DMS79 (cell line): ENCODE measurements around the gene EPB41.
"Not testable (repeated sequence)": the region's sequence is repeated elsewhere in the genome, so short reads cannot be mapped to it uniquely, and the experiment has no call there.

Experiments used
- DNase-seq: peaks from one replicate; lab custom pipeline; 2025; lab: John Stamatoyannopoulos, UW

EPB41 gene

DNA sequence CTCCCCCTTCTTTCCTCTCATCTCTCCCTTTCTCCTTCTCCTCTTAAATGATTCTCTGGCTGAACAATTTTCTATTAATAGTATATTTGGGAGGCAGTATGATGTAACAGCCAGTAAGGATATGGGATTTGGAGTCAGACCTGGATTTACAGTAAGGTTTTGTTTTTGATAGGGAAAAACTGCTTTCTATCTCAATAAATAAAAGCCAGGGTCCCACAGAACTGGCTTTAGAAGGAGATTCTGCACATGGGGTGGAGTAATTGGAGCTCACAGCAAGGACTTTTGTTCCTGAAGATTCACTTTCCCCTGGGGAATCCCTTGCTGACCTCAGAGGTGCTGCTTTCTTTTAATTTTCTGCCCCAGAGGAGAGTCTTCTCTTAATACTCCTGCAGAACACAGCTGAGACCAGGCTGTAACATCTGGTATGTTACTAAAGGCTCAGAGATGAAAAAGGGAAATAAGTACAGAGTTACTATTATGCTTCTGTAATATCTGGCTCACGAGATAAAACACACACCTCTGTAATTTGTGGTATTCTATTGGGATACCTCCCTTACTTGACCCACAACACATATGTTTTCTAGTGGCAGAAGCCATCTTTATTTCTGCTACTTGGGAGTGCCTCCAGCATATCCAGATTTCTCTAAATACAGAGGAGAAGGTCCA, 13.4 kb downstream of the EPB41 start:
- DNase-seq = no peak

DNA sequence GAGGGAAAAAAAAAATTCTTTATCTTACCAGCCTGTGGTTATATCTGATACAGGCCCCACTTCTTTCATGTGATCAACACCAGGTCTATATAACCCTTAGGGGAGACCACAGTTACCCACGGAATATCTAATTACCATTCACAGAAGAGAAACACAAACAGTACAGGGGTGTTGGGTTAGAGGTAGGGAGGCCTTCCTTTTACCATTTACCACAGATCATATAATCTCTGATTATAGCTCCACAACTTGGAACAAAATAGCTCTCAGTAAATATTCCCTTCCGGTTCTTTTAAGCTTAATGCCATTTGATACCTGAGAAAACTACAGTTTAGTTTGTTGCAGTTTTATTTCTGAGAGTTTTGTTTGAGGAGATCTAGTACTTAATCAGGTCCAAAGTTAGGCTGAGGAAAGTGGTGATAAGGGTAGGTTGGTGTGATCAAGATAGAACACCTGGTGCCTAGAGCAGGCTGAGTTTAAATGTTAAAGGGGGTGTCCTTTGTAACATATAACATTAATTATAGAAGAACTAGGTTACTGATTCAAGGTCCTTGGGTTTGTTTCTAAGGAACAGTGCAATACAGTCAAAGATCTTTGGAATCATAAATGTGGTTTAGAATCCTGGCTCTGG, 14.1 kb downstream of the EPB41 start:
- DNase-seq = no peak

DNA sequence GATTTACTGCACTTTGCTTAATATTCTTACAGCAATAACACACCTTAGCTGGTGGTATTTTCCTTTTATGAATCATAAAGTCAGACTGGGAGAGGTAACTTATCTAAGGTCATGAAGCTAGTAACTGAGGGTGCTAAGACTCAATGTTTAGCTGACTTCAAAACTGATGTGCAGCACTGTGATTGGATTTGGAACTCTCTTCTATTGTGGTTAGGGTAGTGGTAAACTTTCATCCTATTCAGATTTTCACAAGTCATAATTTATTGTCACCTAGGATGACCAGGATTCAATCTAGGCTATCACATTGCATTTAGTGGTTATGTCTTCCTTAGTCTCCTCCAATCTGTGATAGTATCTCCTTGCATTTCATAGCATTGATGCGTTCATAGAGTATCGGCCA, 18.9 kb downstream of the EPB41 start:
- no peak for DNase-seq

DNA sequence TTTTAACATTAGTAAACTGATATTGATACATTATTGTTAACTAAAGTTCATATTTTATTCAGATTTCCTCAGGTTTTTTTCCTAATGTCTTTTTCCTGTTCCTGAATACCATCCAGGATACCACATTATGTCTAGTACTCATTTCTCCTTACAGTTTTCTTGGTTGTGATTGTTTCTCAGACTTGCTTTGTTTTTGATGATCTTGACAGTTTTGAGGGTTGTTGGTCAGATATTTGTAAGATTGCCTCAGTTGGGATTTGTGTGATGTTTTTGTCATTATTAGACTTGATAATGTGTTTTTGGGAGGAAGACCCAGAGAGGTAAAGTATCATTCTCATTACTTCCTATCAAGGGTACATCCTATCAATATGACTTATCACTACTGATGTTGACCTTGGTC, 19.5 kb downstream of the EPB41 start:
- no peak for DNase-seq

DNA sequence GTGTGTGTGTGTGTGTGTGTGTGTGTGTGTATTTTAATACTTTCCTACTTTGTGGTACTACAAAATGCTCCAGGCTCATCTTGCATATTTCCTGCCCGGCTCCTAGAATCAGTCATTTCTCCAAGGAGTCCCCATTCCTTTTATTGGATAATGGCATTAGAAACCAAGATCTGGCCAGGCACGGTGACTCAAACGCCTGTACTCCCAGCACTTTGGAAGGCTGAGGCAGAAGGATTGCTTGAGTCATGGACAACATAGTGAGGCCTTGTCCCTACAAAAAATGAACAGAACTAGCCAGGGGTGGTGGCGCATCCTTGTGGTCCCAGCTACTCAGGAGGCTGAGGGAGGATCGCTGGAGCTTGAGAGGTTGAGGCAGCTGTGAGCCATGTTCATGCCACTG, 20.3 kb downstream of the EPB41 start:
- no peak for DNase-seq

DNA sequence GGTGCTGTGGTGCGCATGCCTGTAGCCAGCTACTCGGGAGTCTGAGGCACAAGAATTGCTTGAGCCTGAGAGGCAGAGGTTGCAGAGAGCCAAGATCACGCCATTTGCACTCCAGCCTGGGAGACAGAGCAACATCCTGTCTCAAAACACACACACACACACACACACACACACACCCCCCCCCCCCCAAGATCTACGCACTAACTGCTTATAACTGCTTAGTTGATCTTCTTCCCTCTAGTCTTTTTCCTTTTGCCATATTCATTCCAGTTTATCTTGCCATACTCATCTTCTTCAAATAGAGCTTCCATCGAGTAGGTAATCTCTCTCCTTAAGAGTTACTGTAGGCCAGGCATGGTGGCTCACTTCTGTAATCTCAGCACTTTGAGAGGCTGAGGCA, 20.9 kb downstream of the EPB41 start:
- DNase-seq = no peak

DNA sequence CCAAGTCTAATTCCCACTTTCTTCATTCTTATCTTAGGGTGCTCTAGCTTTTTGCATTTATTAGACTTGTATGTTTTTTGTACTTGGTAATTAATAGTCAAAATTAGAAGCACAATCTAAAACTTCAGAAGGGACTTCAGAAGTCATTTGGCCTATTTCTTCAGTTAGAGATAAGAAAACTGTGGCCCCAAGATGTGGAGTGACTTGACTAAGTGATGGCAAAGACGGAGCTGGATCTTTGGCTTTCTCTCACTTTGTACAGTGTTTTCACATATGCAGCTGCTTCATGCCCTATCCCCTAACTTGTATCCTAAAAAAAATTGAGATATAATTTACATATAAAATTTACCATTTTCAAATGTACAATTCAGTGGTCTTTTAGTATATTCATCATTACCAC, 21.7 kb downstream of the EPB41 start:
- no peak for DNase-seq

DNA sequence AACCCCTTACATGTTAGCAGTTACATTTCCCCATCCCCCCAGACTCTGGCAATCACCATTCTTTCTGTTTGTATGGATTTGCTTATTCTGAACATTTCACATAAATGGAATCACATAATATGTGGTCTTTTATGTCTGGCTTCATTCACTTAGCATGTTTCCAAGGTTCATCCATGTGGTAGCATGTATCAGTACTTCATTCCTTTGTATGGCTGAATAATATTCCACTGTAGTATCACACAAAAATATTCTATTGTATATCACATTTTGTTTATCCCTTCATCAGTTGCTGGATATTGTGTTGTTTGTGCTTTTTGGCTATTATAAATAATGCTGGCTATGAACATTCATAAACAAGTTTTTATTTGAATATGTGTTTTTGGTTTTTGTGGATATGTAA, 22.2 kb downstream of the EPB41 start:
- no peak for DNase-seq

DNA sequence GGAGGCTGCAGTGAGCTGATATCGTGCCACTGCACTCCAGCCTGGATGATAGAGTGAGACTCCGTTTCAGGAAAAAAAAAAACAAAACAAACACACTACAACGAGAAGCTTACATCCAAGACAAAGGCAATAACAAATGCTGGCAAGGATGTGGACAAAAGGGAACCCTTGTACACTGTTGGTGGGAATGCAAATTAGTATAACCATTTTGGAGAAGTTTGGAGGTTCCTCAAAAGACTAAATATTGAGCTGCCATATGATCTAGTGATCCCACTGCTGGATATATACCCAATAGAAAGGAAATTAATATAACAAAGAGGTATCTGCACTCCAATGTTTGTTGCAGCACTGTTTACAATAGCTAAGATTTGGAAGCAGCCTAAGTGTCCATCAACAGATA, 29.2 kb downstream of the EPB41 start:
- DNase-seq = not testable (repeated sequence)

DNA sequence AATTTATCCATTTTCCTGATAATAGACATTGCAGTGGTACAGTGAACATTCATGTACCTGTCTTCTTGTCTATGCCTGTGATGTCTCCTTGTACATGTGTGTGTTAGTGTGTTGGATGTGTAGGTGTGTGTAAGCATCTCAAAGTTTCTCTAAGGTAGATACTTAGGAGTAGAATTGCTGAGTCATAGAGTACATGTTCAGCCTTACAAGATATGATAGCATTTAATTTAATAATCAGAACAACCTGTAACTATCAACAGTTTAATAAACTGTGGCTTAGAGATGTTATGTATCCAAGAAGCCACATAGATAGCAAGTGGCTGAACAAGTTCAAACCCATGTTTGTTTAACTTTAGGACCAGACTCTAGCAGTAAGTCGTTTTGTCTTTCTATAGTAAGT, 35.6 kb downstream of the EPB41 start:
- DNase-seq = no peak

DNA sequence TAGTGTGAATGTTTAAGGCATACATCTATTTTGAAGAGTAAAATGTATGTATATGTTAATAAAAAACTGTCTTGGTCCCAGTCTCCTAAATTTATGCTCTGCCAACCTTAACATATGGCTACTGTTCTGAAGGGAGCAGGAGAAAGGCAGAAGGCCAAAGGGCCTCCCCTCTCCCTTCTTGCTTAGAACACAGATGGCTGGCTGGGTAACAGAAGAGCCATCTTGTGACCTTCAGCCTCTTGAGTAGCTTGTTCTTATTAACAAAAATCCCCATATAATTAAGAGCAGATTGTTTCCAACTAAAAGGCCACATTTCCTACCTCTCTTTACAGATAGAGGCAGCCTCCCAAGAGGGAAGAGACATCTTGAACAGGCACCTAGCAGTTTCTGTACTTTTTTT, 36.1 kb downstream of the EPB41 start:
- no peak for DNase-seq

DNA sequence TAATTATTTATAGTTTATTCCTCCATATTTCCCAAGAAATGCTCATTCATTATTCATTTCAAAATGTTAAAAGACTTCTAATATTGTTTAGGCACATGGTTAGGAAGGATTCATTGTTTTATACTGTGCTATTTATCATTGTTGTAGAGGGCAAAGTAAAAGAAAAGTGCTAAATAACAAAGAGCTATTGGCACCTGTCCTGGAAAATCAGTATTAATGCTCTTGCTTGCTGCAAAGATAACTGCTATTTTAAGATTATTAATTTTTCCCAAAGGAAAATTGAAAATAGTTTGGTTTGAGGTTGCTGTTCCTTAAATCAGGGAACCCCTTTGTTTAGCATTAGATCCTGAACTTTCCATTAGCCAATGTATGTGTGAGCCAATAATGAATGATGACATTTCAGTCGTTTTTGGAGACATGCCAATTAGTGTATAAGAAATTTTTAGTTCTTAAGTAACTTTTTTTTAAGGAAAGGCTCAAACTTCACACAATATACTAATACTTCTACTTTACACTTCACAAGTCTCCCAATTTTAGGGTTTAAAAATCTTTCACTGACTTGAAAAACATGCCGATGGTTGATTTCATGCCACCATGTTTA, 39.9 kb downstream of the EPB41 start:
- no peak for DNase-seq

DNA sequence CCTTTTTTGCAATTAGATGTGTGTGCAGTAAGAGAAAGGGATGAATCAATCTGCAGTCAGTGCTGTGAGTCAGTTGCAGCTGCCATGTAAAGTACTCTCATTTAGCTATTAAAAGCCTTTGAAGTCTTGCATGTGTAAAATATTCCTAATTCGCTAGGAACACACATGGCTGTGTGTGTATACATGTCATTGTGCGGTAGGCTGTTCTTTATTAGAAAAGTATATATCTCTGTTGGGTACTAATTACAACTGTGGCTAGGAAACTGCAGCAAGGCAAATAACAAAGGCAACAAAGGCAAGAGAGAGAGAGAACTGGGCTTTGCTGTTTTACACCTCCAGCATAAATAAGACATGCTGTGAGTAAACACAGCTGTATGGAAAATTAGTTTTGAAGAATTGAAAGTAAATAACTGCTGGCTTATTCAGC, 41.7 kb downstream of the EPB41 start:
- peak; percentile 40 for DNase-seq

DNA sequence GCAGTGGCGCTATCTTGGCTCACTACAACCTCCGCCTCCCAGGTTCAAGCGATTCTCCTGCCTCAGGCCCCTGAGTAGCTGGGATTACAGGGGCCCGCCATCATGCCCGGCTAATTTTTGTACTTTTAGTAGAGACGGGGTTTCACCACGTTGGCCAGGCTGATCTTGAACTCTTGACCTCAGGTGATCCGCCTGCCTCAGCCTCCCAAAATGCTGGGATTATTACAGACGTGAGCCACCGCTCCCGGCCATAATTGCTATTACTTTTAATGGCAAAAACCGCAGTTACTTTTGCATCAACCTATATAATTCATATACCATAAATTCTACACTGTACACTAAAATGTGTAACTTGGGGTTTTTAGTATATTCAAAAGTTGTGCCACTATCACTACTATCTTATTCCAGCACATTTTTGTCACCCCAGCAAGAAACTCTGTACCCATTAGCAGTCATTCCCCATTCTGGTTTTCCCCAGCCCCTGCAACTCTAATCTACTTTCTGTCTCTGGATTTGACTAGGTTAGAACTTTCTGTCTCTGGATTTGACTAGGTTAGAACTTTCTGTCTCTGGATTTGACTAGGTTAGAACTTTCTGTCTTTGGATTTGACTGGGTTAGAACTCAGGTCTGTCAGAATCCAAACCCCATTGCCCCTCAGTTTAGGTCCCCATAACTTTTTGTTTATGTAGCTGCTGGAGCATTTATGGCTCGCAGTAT, 47.9 kb downstream of the EPB41 start:
- not testable (repeated sequence) for DNase-seq

DNA sequence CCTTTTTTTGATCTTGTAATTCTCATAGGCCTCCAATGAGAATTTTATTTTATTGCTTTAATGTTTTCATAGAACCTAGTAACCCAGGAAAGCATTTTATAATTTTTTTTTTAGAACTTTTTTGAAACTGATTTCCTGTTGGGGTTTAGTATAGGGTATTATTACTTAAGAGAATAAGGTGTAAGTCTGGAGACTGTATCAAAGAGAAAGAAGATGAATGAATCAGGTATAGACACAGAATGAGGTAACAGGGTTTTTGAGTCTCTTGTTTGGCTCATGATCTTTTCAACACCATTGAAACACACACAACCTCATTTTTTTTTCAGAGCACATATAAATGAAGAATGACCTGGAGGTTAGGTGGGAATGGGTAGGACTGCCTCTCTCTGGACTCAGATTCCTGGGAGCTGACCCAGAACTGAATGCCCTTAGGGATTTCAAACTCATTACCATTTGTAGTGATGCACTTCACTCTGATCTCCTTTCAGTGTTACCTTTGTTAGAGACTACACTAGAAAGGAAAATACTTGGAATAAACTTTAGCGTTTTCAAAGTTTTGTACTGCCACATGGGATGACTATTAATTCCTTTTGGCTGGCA, 51.0 kb downstream of the EPB41 start:
- DNase-seq = no peak

DNA sequence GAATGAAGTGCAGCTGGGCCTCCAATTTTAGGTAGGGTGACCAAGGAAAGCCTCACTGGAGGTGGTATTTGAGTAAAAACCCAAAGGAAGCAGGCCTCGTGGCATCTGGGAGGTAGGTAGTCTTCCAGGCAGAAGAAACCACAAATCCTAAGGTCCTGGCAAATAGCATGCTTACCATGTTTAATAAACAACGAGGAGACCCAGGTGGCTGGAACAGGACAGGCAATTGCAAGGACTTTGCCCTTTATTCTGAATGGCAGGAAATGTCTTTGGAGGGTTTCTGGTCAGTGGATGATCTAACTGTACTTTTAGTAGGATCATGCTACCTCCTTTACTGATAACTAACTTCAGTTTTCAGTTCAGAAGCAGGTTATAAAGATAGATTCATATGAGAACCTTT, 52.2 kb downstream of the EPB41 start:
- DNase-seq = no peak

DNA sequence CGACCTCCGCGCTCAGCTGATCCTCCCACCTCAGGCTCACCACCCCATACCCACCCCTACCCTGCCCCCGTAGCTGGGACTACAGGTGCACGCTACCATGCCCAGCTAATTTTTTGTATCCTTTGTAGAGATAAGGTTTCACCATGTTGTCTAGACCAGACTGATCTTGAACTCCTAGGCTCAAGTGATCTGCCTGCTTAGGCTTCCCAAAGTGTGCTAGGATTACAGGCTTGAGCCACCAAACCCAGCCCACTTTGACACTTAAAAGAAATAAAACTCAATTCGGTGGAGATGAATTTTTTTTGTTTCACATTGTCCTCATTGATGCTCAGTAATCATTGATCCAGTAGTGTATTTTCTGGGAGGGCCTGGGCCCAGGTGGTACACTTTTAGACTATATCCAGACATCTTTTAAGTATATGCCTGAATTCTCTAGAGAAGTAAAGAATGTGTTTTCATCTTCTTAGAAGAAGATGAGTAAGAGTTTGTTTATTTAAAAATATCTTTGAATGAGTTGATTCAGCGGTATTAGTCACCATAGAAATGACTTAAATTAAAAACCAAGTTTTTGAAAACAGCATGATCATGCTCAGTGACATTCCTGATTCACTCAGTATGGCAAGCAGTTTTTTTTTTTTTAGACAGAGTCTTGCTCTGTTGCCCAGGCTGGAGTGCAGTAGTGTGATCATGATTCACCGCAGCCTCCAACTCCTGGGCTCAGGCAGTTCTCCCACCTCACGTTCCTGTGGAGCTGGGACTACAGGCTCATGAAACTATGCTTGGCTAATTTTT, 57.8 kb downstream of the EPB41 start:
- DNase-seq = no peak

DNA sequence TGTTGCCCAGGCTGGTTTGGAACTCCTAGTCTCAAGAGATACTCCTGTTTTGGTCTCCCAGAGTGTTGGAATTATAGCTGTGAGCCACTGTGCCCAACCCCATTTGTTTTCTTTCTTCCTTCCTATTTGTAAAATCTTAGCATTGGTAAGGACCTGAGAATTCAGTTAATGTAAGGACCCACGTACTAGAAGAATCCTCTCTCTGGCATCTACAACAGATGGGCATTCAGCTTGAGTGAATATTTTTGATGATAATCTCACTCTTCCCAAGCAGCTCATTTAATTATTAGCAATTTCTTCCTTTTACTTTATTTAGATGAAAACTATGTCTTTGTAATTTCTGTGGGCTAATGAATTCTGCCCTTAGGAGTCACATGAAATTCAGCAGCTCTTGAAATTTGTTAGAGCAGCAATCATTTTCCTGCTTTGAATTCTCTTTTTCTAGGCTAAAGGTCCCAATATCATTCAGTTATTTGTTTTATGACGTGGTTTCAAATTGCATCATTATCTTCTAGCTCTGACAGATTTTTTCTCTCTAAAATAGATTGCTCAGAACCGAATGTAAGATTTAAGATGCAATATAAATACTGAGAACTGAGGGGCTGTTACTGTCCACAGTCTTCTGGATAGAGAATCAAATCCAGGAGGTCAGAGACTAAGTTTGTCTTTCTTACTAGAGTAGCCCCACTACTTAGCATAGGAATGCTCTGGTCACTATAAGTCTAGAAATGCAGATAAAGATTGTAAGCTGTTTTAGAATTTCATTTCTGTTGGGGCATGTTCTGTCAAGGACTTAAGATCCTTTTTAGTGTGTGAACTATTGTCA, 59.4 kb downstream of the EPB41 start:
- no peak for DNase-seq

DNA sequence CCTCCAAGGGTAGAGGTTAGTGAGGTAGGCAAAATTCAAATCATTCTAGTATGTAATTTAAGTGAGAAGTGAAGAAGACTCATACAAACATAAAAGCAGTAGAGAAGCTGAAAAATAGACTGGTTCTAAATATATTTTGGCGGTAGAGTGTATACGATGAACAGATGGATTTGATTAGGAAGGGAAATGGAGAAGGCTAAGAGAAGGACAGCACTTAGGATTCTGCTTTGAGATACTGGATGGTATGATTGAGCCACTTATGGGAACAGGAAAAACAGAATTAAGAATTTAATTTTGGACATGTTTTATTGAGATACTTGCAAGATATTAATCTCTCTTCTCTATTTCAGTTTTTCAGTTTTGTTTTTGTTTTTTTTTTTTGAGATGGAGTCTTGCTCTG, 60.1 kb downstream of the EPB41 start:
- DNase-seq = no peak

DNA sequence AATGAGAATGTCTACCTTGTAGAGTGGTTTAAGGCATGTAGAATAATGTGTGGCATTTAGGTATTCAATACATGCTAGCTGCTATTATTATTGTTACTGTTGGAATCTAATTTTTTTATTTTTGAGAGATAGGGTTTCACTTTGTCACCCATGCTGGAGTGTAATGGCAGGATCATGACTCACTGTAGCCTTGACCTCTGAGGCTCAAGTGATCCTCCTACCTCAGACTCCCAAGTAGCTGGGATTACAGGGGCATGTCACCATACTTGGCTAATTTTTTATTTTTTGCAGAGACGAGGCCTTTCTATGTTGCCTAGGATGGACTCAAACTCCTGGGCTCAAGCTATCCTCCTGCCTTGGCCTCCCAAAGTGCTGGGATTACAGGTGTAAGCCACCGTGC, 61.9 kb downstream of the EPB41 start:
- no peak for DNase-seq

DNA sequence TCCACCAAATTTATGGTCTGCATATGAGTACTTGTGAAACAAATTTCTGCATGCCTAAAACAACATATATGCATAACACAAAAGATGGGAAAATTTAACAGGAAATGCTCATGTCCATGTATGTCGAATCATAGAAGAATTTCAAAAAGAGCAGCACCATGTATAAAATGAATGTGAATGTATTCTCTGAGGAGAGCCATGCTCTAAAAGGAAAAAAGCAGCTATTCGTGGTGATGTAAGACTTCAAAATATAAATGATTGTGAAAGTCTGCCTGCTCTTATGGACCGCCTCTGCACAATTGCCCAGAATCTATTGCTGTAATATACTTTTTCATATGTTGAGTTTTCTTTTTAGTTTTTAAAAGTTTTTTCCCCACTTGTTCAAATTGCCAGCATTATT, 66.8 kb downstream of the EPB41 start:
- no peak for DNase-seq
